ENCODE data around the gene SMARCD3.

The SMARCD3 gene

DNA sequence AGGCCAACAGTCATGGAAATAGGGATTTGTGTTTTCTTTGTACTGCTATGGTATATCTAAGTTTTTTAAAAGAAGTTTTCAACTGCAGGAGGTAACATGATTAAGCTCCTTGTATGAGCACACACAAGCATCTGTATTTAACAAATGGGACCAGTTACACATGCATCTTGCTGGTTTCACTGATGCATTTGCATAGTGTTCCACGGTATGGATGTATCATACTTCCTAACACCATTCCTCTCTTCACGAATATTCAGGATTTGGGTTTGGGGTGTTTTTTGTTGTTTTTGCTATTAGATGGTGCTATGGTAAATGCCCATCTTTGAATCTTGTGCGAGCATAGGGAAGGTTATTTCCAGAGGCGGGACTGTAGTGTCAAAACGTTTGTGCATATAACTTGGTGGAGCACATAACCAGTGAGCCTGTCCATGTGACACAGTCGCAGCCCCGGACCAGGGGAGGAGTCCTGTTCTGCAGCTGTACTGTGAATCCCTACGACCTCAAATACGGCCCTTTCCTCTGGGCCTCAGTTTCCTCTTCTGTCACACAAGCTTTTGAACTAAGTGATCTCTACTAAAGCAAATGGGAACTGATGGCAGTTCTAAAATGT lies 40.1 kb downstream of the SMARCD3 start:
- DNase-seq (ENCODE audit: low read depth): no peak

DNA sequence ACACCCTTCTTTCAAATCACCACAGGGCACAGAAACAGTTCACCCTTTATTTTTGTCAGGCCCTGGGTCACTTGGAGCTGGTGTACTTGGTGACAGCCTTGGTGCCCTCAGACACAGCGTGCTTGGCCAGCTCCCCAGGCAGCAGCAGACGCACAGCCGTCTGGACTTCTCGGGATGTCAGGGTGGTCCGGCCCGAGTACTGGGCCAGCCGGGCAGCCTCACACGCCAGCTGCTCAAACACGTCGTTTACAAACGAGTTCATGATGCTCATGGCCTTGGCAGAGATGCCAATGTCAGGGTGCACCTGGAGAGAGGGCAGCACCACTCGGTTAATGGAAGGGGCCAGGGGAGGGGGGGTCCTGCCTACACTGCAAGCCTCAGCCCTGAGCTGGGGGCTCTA lies 40.7 kb downstream of the SMARCD3 start:
- DNase-seq (ENCODE audit: low read depth): no peak

DNA sequence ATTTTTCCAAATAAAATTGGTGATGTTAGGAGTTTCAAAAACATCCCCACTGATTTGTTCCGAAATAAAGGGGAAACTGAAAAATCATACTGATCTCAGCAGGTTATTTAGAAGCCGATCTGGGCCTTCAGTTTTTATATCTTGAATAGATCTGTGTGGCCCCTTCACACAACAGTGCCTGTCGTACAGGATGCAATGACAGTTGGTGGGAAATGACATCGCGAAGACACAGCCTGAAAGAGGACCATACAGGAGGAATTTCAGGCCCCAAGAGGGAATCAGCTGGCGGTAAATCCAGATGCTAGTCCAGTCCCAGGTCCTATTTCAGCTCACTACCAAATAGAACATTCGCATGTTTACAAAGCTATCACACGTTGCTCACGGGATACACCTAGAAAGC lies 41.2 kb downstream of the SMARCD3 start:
- no peak for DNase-seq (ENCODE audit: low read depth)

DNA sequence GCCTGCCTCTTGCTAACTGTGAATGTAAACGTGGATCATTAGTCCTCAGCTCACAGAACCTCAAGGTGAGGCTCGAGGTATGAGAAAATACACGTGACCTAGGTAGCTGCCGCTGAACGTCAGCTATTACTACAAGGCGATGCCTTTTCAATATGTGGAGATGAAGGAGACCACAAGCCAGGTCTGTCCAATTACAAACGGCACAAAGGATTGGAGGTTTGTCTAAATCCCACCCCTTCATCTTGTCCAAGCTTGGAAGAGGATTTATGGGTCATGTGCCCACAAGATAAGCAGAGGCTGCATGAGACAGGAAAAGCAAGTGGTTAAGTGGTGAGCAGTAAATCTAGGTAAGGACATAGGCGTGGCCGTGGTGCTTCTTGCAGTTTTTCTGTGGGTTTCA lies 41.6 kb downstream of the SMARCD3 start:
- DNase-seq (ENCODE audit: low read depth): peak; percentile 82

DNA sequence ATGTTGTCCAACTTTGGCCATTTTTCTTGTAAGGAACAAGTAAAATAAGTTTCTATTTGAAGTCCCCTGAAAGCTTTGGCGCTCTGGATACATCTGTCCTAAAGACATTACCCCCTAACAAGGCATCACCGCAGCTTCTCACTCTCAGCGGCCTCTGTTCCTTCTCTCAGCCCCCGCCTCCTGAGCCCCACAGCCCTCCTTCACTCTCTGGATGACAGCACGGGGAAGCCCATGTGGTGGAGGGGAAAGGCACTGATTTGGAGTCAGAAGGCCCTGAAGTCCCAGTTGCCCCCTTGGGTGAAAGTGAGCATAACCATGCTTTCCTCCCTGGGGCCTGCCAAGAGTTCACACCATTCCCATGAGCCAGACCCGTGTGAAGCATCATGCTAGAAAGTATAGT lies 42.8 kb downstream of the SMARCD3 start:
- DNase-seq (ENCODE audit: low read depth): no peak

DNA sequence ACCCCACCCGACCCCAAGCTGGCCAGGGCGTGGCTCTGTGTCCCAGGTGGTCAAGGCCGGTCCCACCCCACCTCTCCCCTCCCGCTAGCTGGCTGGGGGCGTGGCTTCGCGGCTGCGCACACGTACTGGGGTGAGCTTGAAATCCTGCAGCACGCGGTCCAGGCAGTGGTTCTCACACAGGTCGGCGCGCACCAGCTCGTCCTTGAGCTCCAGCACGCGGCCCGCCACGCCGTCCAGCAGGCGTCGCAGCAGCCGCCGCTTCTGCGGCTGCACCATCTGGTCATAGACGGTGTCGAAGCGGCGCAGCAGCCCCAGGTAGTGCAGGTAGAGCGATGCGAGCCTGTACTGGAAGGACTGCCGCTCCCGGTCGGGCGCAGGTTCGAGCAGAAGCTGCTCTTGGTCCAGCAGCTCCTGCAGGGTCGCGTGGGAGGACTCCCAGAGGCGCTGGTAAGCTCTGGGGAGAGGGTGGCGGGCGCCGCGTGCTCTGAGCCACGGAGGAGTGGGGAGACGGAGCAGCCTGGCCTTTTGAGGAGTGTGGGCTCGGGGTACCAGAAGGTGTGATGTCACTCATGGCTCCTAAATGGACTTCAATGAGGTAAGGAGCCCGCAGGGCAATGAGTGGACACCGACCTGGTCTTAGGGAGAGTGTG lies 44.0 kb downstream of the SMARCD3 start:
- DNase-seq (ENCODE audit: low read depth): no peak

DNA sequence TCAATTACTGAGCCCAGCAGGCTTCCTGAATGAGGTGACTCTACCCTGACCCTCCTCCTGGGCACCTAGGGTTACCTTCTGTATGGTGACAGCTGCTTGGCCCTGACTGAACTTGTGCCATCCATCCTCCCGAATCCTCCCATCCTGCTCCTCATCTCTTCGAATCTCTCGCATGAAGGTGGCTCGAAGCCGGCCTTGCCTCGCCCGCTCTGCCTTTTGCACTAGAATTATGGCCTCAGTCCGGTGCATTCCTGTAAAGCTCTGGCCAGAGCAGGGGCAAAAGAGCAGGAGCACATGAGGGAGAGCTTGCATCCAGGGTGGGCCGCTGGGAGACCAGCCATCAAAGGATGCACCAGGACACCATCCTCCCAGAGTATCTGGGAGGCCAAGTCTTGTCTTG lies 45.7 kb downstream of the SMARCD3 start:
- DNase-seq (ENCODE audit: low read depth): no peak

DNA sequence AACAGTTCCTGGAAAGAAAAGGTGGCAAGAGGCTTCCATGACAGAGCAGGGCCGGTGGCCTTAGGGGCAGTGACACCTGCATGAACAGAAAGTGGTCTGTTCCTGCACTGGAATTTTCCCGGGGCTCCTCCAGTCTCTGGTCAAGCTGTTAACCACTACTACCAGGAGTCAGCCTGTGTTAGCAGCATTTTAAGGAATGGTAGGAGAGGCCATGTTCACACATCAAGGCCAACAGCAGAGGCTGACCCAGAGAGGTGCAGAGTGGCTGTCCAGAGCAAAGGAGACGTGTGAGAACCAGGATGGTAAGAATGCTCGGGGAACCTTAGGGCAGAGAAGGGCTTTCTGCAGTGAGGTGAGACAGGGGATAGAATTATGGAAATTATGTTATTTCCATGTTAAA lies 46.7 kb downstream of the SMARCD3 start:
- DNase-seq (ENCODE audit: low read depth): no peak

DNA sequence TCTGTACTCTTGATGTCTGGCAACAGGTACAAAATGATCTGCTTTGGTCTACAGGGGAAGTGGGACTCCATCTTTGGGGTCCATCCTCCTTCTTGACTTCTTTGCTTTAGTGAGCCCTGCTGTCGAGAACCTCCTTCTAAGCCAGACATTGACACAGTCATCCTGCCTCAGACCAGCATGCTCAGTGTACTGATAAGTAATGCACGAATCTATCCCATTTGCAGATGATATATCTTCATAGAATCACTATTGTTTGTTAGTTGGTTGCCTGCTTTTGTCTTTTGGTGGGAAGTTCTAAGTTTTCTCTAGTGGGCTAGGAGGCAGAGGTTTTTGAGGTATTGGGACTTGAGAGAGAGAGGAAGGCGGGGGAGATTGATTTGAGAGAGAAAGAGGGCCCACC lies 47.1 kb downstream of the SMARCD3 start:
- DNase-seq (ENCODE audit: low read depth): no peak

DNA sequence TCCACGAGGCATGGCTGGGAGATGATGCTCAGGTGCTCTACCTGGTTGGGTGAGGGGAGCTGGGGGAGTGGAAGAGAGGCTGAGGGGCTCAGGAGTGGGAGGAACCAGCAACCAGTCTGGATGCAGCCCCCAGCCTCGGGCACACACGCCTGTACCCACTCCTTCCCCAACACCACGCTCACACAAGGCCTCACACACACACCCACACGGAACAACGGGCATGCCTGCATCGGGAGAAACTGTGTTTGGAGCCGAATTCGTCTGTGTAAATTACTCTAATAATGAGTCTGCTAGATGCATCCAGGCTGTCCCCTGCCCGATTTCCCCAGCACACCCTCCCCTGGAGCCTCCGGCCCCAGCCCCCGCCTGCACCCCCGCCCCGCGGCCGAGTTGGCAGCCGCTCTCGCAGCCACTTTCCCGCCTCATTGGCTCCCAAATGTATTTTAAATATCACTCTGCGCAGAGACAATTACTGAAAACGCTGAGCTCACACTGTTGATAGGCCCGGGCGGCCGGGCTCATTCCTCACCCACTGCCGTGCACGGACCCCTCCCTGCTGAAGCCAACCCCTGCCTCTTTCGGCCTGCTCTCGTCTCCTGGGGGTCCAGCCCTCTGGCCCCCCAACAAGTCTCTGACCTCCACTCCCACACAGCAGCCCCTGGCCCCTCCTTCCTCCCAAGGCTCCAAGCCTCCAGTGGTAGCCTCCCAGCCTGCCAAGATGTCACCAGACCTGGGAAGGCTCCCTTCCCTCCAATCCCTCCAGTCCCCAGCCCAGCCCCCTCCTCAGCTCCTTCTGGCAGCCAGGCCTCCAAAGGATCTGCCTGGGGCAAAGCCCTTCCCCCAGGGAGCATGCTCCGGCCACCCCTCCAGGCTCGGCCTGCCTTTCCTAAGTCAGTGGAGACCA lies 49.3 kb downstream of the SMARCD3 start:
- DNase-seq (ENCODE audit: low read depth): no peak

DNA sequence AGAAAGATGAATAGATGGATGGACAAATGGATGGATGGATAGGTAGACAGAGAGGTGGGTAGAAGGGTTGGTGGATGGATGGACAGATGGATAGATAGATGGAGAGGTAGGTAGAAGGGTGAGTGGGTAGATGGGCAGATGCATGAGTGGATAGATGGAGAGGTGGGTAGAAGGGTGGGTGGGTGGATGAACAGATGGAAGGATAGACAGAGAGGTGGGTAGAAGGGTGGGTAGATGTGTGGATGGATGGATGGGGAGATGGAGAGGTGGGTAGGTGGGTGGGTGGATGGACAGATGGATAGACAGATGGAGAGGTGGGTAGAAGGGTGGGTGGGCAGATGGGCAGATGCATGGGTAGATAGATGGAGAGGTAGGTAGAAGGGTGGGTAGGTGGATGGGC lies 50.6 kb downstream of the SMARCD3 start:
- no peak for DNase-seq (ENCODE audit: low read depth)

DNA sequence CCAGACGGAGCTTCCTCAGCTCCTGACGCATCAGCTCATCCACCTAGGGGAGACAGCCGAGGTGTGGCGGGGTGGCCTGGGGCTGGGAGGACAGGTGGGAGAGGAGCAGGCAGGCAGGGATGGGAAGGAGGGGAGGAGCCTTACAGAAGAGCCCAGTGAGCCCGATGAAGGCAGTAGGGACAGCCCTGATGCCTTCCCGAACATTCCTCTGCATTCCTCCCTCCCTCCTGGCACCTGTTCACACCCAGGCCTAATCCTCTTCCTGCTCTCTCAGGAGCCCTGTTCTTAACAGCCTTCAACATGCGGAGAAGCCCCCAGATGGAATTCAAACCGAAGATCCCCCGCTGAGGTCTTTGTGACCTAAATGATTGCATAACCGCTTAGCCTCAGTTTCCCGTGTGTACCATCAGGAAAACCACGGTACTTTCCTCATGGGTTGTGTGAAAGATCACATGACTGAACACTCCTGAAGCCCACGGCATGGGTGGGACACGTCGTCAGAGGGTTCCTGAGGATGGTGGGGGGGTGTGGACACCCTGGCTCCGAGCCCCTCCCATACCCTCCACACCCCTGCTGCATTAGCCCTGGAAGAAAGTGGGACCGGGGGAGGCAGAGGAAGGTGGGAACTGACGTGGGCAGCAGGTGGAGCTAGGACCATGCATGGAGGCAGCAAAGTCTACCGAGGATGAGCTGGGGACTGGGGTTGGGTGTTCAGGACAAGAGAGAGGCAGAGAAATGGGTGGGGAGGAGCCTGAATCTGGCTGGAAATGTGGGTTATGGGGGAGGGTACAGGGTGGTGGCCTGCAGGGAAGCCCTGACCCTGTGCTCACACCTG lies 52.7 kb downstream of the SMARCD3 start:
- DNase-seq (ENCODE audit: low read depth): no peak

DNA sequence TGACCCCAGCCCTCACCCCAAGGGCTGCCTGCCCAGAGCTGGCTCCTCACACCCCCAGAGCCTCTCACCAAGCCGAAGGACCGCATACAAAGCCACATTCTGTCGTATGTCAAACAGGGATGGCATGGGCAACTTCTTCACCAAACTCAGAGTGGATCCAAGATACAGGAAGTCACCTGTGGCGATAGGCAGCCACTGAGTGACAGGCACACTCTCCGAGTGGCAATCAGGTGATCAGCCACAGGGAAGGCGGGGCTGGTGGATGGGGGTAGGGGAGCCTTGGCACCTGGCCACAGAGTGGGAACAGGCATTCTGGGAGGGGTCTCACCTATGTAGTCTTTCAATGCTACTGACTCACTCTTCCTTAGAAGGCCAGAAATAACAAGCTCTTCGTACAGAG lies 54.3 kb downstream of the SMARCD3 start:
- no peak for DNase-seq (ENCODE audit: low read depth)

DNA sequence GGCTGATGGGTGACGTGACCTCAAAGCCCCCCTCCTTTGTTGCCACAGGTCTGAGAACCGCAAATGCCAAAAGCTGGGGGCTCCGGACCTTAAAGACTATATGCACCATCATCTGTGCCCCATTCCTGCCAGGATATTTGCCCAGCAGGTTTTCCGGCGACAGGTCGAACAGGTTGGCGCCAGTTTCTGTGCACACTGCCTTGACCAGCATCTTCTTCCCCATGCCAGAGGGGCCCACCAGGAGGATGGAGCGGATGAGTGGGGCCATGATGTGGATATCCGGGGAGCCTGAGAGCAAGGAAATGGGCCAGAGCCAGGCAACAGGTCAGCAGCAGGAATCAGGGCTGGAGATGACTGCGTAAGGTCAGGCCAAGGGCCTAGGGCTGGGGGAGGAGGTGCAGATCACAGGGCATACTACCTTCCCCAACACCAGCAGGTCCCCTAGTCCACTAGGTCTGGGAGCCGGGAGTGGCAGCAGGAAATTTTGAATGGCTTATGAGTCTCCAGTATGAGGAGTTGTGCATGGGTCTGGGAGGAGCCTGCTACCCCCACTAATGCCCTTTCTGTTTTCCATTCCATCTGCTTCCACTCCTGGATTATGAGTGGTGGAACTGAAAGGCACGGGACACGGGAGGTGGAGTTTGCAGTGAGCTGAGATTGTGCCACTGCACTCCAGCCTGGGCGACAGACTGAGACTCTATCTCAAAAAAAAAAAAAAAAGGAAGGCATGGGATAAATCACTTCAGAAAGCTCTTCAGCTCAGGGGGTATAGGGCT lies 55.1 kb downstream of the SMARCD3 start:
- no peak for DNase-seq (ENCODE audit: low read depth)

DNA sequence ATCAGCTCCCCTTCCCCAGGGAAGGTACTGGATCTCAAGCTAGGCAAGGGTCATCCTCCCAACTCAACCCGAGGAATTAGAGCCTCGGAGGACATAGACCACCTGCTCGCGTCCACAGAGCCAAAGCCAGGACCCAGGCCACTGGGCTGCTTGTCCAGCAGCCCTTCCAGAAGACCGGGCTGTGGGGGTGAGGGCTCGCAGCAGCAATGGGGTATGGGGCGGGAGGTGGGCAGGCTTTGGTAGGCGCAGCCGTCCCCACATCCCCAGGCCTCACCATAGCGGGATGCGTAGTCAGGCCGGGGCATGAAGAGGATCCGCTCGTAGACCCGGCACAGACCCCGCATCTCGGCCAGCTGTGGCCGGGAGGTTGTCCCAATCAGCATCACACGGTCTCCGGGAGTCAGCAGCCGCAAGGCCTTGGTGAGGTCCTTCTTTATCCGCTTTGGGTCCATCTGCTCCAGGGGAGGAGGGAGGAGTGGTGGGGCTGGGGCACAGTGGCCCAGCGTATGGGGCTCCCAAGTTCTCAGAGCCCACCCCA lies 56.4 kb downstream of the SMARCD3 start:
- no peak for DNase-seq (ENCODE audit: low read depth)

DNA sequence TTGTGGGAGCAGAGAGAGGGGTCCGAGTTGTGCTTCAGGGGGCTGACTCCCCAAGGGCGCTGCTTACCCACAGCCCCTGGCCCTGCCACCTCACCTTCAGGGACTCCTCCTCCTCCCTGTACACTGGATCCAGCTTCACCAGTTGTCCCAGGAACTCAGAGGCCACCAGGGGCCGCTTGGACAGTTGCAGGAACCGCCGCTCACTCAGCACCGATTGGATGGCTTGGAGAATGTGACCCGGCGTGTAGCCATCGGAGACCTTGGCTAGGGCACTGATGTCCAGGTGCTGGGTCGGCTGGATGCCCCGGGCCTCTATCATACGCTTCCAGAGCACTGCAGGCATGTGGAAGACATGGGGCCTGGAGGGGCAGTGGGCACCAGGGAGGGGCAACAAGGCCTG lies 57.0 kb downstream of the SMARCD3 start:
- no peak for DNase-seq (ENCODE audit: low read depth)

DNA sequence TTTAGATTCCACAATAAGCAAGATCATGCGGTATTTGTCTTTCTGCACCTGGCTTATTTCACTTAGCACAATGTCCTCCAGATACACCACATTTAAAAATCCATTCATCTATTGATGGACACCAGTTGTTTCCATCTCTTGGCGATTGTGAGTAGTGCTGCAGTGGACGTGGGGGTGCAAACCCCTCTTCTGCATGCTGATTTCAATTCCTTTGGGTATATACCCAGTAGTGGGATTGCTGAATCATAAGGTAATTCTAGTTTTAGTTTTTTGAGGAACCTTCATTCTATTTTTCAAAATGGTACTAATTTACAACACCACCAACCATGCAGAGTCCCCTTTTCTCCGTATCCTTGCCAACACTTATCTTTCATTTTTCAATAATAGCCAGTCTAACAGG lies 59.5 kb downstream of the SMARCD3 start:
- DNase-seq (ENCODE audit: low read depth): no peak

Data from amniotic epithelial cell (primary cell).